Measurements from ENCODE around the gene FAIM2.

Gene FAIM2

GRCh38 chr12:49832836-49833421, 70.8 kb downstream of the FAIM2 start (continued):
- TF ChIP-seq CREB5 (CRISPR knock-in tag; IDR thresholded peaks at IDR 0.05; ENCODE audit: low read depth) (no peak), TOX (CRISPR knock-in tag; IDR thresholded peaks at IDR 0.05; ENCODE audit: borderline replicate concordance) (no peak), OSR1 (CRISPR knock-in tag; IDR thresholded peaks at IDR 0.05) (no peak), PPARA (CRISPR knock-in tag; IDR thresholded peaks at IDR 0.05; ENCODE audit: borderline replicate concordance) (no peak)

GRCh38 chr12:49831717-49832116, 72.0 kb downstream of the FAIM2 start:
- no peak for ATAC-seq
- TF ChIP-seq ZFP30 (CRISPR knock-in tag; IDR thresholded peaks at IDR 0.05) (no peak), TOX (CRISPR knock-in tag; IDR thresholded peaks at IDR 0.05; ENCODE audit: borderline replicate concordance) (no peak), GLIS3 (CRISPR knock-in tag; IDR thresholded peaks at IDR 0.05) (no peak), ARNTL (CRISPR knock-in tag; IDR thresholded peaks at IDR 0.05; ENCODE audit: borderline replicate concordance, low read depth) (no peak), CREB5 (CRISPR knock-in tag; IDR thresholded peaks at IDR 0.05; ENCODE audit: low read depth) (no peak), SNAI2 (CRISPR knock-in tag; IDR thresholded peaks at IDR 0.05) (no peak), CSDC2 (CRISPR knock-in tag; IDR thresholded peaks at IDR 0.05) (no peak), ZC3H10 (CRISPR knock-in tag; IDR thresholded peaks at IDR 0.05) (no peak), ZNF565 (CRISPR knock-in tag; conservative IDR thresholded peaks at IDR 0.05; ENCODE audit: low read depth) (no peak), ZFP3 (CRISPR knock-in tag; IDR thresholded peaks at IDR 0.05) (no peak), POU6F1 (CRISPR knock-in tag; IDR thresholded peaks at IDR 0.05; ENCODE audit: borderline replicate concordance, low read depth) (no peak), CSRNP3 (CRISPR knock-in tag; IDR thresholded peaks at IDR 0.05) (no peak), BACH2 (CRISPR knock-in tag; IDR thresholded peaks at IDR 0.05; ENCODE audit: borderline replicate concordance) (no peak), ZNF70 (CRISPR knock-in tag; IDR thresholded peaks at IDR 0.05) (no peak)

GRCh38 chr12:49828133-49829091, 75.3 kb downstream of the FAIM2 start, which contains the start of gene NCKAP5L:
Gene NCKAP5L, minus strand, starts transcription at chr12:49828413. Its CDS starts 24,369 bp downstream, at chr12:49804044.
- TF ChIP-seq TOX (CRISPR knock-in tag; IDR thresholded peaks at IDR 0.05; ENCODE audit: borderline replicate concordance) (no peak), PATZ1 (CRISPR knock-in tag; IDR thresholded peaks at IDR 0.05; ENCODE audit: borderline replicate concordance) (peak; percentile 25; the same call in 1 of the 2 replicates)
- ATAC-seq: peak; percentile 90

- ATAC-seq: peak; percentile 73
- TF ChIP-seq ZFP30 (CRISPR knock-in tag; IDR thresholded peaks at IDR 0.05) (no peak), OSR1 (CRISPR knock-in tag; IDR thresholded peaks at IDR 0.05) (no peak), TOX (CRISPR knock-in tag; IDR thresholded peaks at IDR 0.05; ENCODE audit: borderline replicate concordance) (no peak), PPARA (CRISPR knock-in tag; IDR thresholded peaks at IDR 0.05; ENCODE audit: borderline replicate concordance) (no peak), TCF4 (CRISPR knock-in tag; IDR thresholded peaks at IDR 0.05; ENCODE audit: borderline replicate concordance) (0 out of 2 replicates have a peak, but pooled peaks have one; percentile 10)
Measured at GRCh38 chr12:49827401-49828099, 76.2 kb downstream of the FAIM2 start.
